ENCODE data around the gene RNF13. TPM values are rescaled to one million over a fixed set of nuclear protein-coding genes. Genes with fewer than 3 reads are reported as not detected.

Gene RNF13
- total RNA-seq, 1 donor from 2014 or later, result 173 TPM

Other genes with a start within 250 kb of the RNF13 start
- 143 TPM for gene WWTR1, start 155.2 kb upstream of the RNF13 start, total RNA-seq
- 41.1 TPM for gene COMMD2, start 60.7 kb upstream of the RNF13 start, total RNA-seq
- gene ANKUB1, start 20.7 kb upstream of the RNF13 start, total RNA-seq, result 2.8 TPM
- 75.8 TPM for gene PFN2, start 157.7 kb downstream of the RNF13 start, total RNA-seq